ENCODE measurements around the gene GNL3. TPM values are rescaled to one million over a fixed set of nuclear protein-coding genes. Genes with fewer than 3 reads are reported as not detected.

The GNL3 gene, protein sequence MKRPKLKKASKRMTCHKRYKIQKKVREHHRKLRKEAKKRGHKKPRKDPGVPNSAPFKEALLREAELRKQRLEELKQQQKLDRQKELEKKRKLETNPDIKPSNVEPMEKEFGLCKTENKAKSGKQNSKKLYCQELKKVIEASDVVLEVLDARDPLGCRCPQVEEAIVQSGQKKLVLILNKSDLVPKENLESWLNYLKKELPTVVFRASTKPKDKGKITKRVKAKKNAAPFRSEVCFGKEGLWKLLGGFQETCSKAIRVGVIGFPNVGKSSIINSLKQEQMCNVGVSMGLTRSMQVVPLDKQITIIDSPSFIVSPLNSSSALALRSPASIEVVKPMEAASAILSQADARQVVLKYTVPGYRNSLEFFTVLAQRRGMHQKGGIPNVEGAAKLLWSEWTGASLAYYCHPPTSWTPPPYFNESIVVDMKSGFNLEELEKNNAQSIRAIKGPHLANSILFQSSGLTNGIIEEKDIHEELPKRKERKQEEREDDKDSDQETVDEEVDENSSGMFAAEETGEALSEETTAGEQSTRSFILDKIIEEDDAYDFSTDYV
- 100 and 106 TPM in 2 replicates for total RNA-seq

DNA sequence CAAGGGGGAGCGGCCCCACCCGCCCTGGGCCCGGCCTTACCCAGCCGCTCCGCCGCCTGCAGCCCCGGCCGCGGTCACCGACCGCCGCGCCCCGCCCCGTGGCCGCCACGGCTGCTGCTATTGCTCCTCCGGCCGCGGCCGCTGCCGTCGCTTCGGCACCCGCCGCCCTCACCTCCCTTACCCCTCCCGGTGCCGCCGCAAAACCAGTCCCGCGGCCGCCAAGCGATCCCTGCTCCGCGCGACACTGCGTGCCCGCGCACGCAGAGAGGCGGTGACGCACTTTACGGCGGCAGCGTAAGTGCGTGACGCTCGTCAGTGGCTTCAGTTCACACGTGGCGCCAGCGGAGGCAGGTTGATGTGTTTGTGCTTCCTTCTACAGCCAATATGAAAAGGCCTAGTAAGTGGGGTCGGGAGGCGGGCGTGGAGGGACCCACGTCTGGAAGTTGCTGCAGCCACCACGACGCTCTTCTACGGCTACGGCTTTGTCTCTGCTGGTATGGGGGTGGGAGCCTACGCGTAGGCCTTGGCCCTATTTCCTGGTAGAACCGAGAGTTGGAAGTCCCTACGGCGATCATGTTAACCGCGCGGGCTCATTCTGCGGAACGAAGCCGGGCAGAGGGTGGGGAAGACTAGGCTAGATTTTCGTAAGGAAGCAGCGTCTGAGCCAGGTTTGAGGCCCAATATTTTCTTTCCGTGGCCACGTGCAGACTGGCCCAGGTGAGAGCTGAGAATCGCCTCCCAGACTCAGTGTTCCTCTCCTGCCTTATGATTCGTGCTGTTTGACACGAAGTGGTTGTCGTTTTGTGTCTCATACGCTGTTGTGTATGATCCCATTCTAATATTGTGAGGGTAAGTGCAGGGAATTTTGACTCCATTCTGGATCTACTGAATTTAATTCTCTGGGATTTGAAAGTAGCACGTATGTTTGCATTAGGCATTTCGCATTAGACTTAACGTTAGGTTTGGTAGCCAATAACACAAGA lies at the start of gene GNL3, which contains the start of gene PBRM1:
Gene GNL3 (plus strand): TSS at position 324 of the 983 bp plus-strand sequence. CDS start 61 bp downstream, at position 385.
Gene PBRM1 (minus strand): TSS at position 205 of the 983 bp plus-strand sequence.

GRCh38 chr3:52705688-52706686 lies 20.2 kb downstream of the GNL3 start, which contains the start of the genes GLT8D1 and SPCS1:
GLT8D1 (minus strand) TSS chr3:52705791; CDS start chr3:52700460, 5,331 bp downstream.
SPCS1 (plus strand) TSS chr3:52706106; CDS start chr3:52706247, 141 bp downstream.

Other genes with a start within 250 kb of the GNL3 start
- gene SEMA3G, start 240.9 kb upstream of the GNL3 start, total RNA-seq: under 0.01 and 0.19 TPM in 2 replicates
- 1.3 and 2.7 TPM in 2 replicates for gene TNNC1, start 232.0 kb upstream of the GNL3 start, total RNA-seq
- 57.3 and 63.0 TPM in 2 replicates for gene NISCH, start 230.4 kb upstream of the GNL3 start, total RNA-seq
- gene STAB1, start 190.7 kb upstream of the GNL3 start, total RNA-seq: 2.5 and 6.5 TPM in 2 replicates
- 47.2 and 59.3 TPM in 2 replicates for gene NT5DC2, start 152.2 kb upstream of the GNL3 start, total RNA-seq
- gene UQCC5, start 149.4 kb upstream of the GNL3 start, total RNA-seq: 6.7 and 12.0 TPM in 2 replicates
- 56.4 and 66.8 TPM in 2 replicates for gene PBRM1, start 119 bp upstream of the GNL3 start, total RNA-seq
- 120 and 126 TPM in 2 replicates for gene GLT8D1, start 19.8 kb downstream of the GNL3 start, total RNA-seq
- 51.5 and 52.5 TPM in 2 replicates for gene SPCS1, start 20.1 kb downstream of the GNL3 start, total RNA-seq
- gene NEK4, start 84.9 kb downstream of the GNL3 start, total RNA-seq: 34.1 and 38.2 TPM in 2 replicates
- 0.40 and 0.56 TPM in 2 replicates for gene ITIH1, start 91.6 kb downstream of the GNL3 start, total RNA-seq
- 1.1 and 2.8 TPM in 2 replicates for gene ITIH3, start 108.8 kb downstream of the GNL3 start, total RNA-seq
- gene ITIH4, start 144.6 kb downstream of the GNL3 start, total RNA-seq: 2.6 and 4.8 TPM in 2 replicates
- gene MUSTN1, start 149.0 kb downstream of the GNL3 start, total RNA-seq: not detected in 2 replicates
- gene STIMATE, start 211.5 kb downstream of the GNL3 start, total RNA-seq: 15.8 and 16.5 TPM in 2 replicates